Subcutaneous preadipocyte (primary cell): ENCODE results near the gene CYTIP. TPM values are rescaled to one million over a fixed set of nuclear protein-coding genes. Genes with fewer than 3 reads are reported as not detected.

Experiments
- total RNA-seq: library from RNA; depleted of rRNA; stranded (reverse); fragments of >200 nt; gene quantifications from 2 replicates; pipeline ENCODE4 v1.2.3, GENCODE V29; 2012

The CYTIP gene
- total RNA-seq = not detected in 2 replicates

GRCh38 chr2:157443795-157444640 lies at the start of gene CYTIP:
TSS of gene CYTIP (minus strand) at chr2:157444089. CDS start at chr2:157444020, 69 bp downstream.

Other genes starting within 250 kb of the CYTIP start
- gene GALNT5, start 186.4 kb downstream of the CYTIP start, total RNA-seq = 1.8 TPM in 2 replicates
- gene ERMN, start 118.3 kb downstream of the CYTIP start, total RNA-seq = not detected in 2 replicates
- under 0.01 TPM in 1 of 2 replicates, not detected in the other for gene ACVR1C, start 184.8 kb upstream of the CYTIP start, total RNA-seq